CD1c-positive myeloid dendritic cell (primary cell): ENCODE measurements around the gene TENT5C.

Experiments
- DNase-seq: peaks from one replicate; pipeline ENCODE4 v3.0.0-alpha.2; 2016; ENCODE audit errors: extremely low spot score

TENT5C gene

DNA sequence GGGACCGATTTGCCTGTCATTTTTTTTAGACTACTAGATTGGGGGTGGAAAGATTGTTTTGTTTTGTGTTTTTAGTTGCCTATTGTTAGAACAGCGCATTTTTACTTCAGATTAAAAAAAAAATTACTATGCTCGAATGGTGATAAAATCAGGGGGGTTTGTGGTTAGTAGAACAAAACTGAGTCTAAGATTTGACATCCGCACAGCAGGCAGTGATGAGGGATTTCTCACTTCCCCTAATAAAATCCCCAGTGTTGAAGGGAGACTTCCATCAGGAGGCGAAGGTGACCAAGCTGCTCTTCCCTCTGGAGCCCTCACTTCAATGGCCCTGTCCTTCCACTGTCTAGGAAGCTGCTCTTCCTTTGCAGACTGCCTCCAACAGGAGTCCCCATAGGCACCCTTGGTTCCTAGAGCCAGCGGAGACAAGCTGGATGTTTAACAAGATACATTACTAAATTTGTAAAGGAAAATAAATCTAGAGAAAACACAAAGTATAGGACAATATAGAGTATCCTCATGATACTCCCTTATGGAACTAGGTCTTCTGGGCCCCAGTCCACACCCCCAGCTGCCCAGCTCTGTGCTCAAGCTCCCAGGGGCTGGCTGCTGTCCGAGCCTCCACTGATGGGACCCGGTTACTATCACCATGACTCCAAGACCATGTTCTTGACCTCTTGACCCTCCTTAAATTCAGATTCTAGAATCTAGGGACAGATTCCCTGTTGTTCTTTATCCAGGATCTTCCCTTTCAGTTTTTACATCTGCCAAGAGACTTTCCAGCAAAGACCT is 31.0 kb downstream of the TENT5C start:
- DNase-seq = peak; percentile 23

GRCh38 chr1:117638141-117638540 is 32.3 kb downstream of the TENT5C start:
- no peak for DNase-seq

DNA sequence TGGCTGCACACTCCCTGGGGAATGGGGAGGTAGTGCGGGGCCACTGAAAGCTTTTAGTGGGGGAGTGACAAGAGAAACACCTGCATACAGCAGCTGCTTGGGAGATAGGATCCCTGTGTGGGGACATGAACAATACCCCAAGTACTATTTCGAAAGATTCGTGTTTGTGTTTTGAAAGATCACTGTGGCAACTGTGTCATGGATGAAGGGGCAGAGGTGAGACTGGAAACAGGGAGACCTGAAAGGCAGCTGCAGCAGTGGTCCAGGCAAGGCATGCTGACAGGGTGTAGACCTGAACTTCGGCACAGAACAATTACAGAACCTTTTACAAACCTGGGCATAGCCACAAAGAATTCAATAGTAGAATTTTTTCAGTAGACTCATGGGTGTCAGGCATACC is 32.9 kb downstream of the TENT5C start:
- no peak for DNase-seq

DNA sequence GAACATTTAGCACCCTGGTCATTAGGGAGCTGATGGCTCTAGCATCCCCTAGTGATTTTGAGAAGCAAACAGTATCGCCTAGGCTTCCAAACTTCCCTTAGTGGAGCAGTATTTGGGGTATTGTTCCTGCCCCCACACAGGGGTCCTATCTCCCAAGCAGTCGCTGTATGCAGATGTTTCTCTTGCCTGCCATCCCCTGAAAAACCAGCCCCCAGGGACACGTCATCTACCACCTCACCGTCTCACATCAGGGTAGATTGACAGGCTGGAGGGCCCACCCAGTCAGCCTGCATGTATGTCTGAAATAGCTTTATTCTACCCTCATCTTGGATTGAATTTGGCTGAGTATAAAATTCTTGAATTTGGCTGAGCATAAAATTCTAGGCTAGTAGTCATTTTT is 33.9 kb downstream of the TENT5C start:
- no peak for DNase-seq

- no peak for DNase-seq
These were observed 35.7 kb downstream of the TENT5C start for GRCh38 chr1:117641536-117641935.

DNA sequence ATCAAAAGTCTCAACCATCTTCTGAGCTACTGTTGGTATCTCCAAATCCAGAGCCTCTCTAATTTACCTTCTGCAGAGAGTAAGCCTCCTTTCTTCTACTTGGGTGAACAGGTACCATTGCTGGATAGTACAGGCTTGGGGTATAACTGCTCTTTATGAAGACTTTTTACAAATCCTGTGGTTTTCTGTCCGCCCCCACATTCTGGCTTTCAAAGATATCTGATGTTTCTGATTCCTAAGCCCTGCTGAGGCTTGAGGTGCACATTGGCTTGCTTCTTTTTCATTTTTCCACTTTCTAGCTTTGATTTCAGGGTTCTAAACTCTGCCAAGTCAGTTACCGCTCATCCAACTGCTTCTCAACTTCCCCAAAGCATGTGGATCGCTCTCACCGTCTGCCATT is 37.1 kb downstream of the TENT5C start:
- DNase-seq = no peak

GRCh38 chr1:117643601-117644000 is 37.8 kb downstream of the TENT5C start:
- DNase-seq = no peak

- no peak for DNase-seq
These were observed 39.0 kb downstream of the TENT5C start for GRCh38 chr1:117644696-117645311.

- DNase-seq = no peak
These were observed 39.5 kb downstream of the TENT5C start for GRCh38 chr1:117645343-117645742.

- DNase-seq = no peak
These were observed 40.4 kb downstream of the TENT5C start for GRCh38 chr1:117646007-117646811.

- no peak for DNase-seq
These were observed 41.1 kb downstream of the TENT5C start for GRCh38 chr1:117646956-117647355.

- no peak for DNase-seq
These were observed 42.2 kb downstream of the TENT5C start for GRCh38 chr1:117648015-117648414.

DNA sequence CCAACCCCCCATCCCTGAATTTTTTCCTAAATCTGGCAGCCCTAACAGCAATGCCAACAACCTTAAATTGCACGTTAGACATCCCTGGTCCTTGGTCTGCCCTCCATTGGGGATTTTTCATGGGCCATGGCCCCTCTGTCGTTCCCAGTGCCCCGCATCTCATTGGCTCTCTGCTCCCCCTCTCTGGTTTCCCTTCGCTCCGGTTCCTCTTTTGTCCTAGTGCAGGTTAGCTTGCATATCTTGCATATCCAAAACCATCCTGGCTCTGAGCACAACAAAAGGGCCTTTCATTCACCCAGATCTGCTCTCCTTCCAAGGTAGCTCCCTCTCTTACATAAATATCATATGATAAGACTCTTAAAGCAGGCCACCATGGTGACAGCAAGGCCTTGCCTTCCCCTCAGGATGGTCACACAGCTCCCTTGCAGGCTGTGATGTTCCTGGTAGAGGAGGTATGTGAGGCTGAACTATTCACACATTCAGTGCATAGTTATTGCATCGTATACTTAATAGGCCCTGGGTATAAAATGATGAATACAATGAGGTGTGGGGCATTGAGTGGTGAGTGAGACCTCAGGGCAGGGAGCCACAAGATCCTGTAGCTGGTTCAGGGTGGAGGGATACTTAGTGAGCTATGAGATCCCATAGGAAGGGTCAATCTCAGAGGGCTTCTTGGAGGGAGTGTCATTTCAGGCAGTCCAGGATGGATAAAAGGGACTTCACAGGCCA is 45.2 kb downstream of the TENT5C start:
- DNase-seq = no peak

- no peak for DNase-seq
These were observed 45.8 kb downstream of the TENT5C start for GRCh38 chr1:117651616-117652015.

- DNase-seq = no peak
These were observed 46.6 kb downstream of the TENT5C start for GRCh38 chr1:117652421-117652820.

DNA sequence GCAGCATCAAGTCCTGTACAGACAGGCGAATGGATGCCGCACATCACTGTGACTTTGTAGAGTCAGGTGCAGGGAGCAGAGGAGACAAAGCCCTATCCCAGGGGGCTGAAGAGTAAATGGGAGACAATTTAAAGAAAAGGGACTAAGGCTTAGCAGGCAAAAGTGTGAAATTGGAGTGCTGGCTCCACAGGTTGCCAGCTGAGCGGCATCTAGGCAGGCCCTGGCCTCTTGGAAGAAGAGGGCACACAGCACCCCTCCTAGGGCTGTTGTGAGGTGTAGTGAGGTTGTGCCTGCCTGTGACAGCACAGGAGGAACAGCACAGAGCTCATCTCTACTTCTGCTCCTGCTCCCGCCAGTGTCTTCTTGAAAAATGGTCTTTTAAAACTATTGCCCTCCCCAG is 47.3 kb downstream of the TENT5C start:
- no peak for DNase-seq

DNA sequence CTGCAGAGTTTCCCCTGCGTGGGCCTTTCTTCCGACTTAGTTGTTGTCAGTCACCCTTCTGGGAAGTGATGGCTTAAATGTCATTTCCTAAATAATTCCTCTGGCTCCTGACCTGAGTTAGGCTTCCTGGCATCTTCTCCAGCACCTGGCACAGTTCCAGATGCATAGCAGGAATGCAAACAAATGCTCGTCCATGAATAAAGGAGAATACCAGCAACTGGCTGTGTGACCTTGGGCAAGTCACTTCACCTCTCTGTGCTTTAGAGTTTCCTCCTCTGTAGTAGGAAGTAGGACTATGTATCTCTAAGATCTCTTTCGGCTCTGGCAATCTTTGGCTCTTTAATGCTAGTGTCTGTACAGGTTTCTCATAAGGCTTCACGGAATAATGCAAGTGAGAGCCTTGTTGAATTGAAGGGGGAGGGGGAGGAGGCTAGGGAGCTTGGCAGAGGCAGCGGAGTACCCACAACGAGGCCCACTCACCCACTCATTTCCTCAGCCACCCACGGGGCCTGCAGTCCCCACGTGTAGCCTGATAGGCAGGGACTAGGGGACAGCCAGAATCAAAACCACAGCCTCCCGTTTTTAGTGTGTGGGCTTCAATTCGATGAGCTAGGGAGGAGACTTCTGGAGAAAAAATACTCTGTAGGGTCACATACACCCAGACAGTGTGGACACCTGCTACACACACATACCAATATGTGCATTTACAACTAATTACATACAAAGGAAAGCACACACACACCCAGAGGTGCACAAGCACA is 48.1 kb downstream of the TENT5C start:
- no peak for DNase-seq

DNA sequence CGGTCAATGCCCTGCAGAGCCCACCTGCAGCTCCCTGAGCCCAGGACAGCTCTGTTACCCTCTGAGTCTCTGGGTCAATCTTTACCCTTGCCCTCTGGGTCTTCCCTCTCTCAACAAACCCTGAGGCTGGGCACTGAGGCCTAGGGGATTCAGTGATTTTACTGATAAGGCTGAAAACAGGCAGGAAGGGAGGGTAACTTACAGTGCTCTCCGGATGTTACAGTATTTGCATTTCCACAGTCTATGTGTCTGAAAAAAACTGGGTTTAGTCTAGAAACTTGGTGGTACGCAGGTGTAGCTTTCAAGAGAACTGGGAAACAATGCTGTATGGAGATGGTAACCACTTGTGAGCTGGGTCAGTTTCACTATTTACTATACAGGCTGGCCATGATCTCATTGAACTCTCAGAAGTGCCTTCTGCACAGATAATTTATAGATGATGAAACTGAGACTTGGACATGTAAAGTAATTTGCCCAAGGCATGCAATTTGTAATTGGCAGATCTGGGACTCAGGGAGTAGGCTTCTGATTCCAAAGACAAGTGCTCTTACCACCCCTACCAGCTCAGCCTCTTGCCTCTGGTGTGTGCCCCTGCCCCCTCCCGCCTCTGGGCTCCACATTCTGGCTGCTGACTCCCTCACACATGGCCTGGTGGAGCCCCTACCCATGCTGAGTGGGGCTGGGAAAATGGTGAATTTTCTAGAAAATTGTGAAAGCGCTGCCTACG is 48.8 kb downstream of the TENT5C start:
- DNase-seq = no peak

GRCh38 chr1:117655220-117655577 is 49.4 kb downstream of the TENT5C start:
- no peak for DNase-seq

GRCh38 chr1:117656202-117656641 is 50.4 kb downstream of the TENT5C start:
- DNase-seq = peak; percentile 39

- DNase-seq = no peak
These were observed 51.2 kb downstream of the TENT5C start for GRCh38 chr1:117657031-117657430.
